Right renal cortex interstitium (tissue), 3 donors: ENCODE measurements around the gene RPS19. TPM values are rescaled to one million over a fixed set of nuclear protein-coding genes. Genes with fewer than 3 reads are reported as not detected.

Experiments
- DNase-seq, 3 donors: peaks; one replicate each; pipeline ENCODE4 v3.0.0-alpha.2; 2013; ENCODE audit warnings: low read depth in 3 of 3, low spot score in 2 of 3
- polyA plus RNA-seq, 3 donors: library from polyadenylated mRNA; unstranded; fragments of 120-200 nt; gene quantifications; one replicate each; pipeline ENCODE4 v1.2.1, GENCODE V29; 2013; ENCODE audit not compliant: insufficient read length in 3 of 3

Gene RPS19
- 1,000 to 10,000 TPM; 1,197 to 1,314 (median 1,210) TPM for polyA plus RNA-seq

GRCh38 chr19:41859618-41860418, at the start of gene RPS19:
RPS19 (plus strand) TSS chr19:41860255; CDS start chr19:41860775, 520 bp downstream.
- peak; percentile 98 to 99 (median 99) for DNase-seq

GRCh38 chr19:41810301-41810700, 49.8 kb upstream of the RPS19 start:
- DNase-seq, result no peak

- no peak for DNase-seq
Observed at GRCh38 chr19:41811036-41811435, 49.0 kb upstream of the RPS19 start.

- no peak for DNase-seq
Observed at GRCh38 chr19:41811981-41812380, 48.1 kb upstream of the RPS19 start.

GRCh38 chr19:41813911-41814310, 46.1 kb upstream of the RPS19 start:
- DNase-seq, result no peak

GRCh38 chr19:41815301-41815700, 44.8 kb upstream of the RPS19 start:
- DNase-seq, result no peak

GRCh38 chr19:41816761-41817160, 43.3 kb upstream of the RPS19 start:
- no peak for DNase-seq

- DNase-seq, result no peak
Observed at GRCh38 chr19:41821003-41821735, 38.9 kb upstream of the RPS19 start.

GRCh38 chr19:41837981-41838708, 21.9 kb upstream of the RPS19 start:
- DNase-seq, result no peak

GRCh38 chr19:41839211-41839610, 20.8 kb upstream of the RPS19 start:
- no peak for DNase-seq

- DNase-seq, result no peak
Observed at GRCh38 chr19:41843371-41843770, 16.7 kb upstream of the RPS19 start.

- DNase-seq, result no peak
Observed at GRCh38 chr19:41844601-41845000, 15.5 kb upstream of the RPS19 start, which contains the start of gene LYPD4. LYPD4 (minus strand) TSS chr19:41844683; CDS start chr19:41839285, 5,398 bp downstream.

- DNase-seq, result no peak
Observed at GRCh38 chr19:41845001-41845050, 15.2 kb upstream of the RPS19 start, which contains the start of gene DMRTC2. DMRTC2 (plus strand) TSS chr19:41845042; CDS start chr19:41847429, 2,387 bp downstream.

- DNase-seq, result no peak
Observed at GRCh38 chr19:41845051-41845590, 14.9 kb upstream of the RPS19 start.

- no peak for DNase-seq
Observed at GRCh38 chr19:41847351-41848105, 12.5 kb upstream of the RPS19 start.

- DNase-seq, result no peak
Observed at GRCh38 chr19:41848666-41849065, 11.4 kb upstream of the RPS19 start.

GRCh38 chr19:41849067-41849466, 11.0 kb upstream of the RPS19 start:
- no peak for DNase-seq

- no peak for DNase-seq
Observed at GRCh38 chr19:41850381-41850780, 9.7 kb upstream of the RPS19 start.

GRCh38 chr19:41851456-41851855, 8.6 kb upstream of the RPS19 start:
- no peak for DNase-seq

GRCh38 chr19:41853344-41853743, 6.7 kb upstream of the RPS19 start:
- DNase-seq, result no peak

GRCh38 chr19:41853768-41854167, 6.3 kb upstream of the RPS19 start:
- no peak for DNase-seq
